Measurements from ENCODE around the gene HEATR3.
"Not testable (repeated sequence)": the region's sequence is repeated elsewhere in the genome, so short reads cannot be mapped to it uniquely, and the experiment has no call there.

Gene HEATR3

GRCh38 chr16:50102051-50102746 is 36.4 kb downstream of the HEATR3 start:
- peak; percentile 22 for DNase-seq (ENCODE audit: low read depth, low spot score)

GRCh38 chr16:50103764-50104163 is 38.0 kb downstream of the HEATR3 start:
- no peak for DNase-seq (ENCODE audit: low read depth, low spot score)

GRCh38 chr16:50114357-50115129 is 48.8 kb downstream of the HEATR3 start:
- no peak for DNase-seq (ENCODE audit: low read depth, low spot score)

- no peak for DNase-seq (ENCODE audit: low read depth, low spot score)
Observed at GRCh38 chr16:50120711-50121110, 54.9 kb downstream of the HEATR3 start.

GRCh38 chr16:50121278-50121677 is 55.5 kb downstream of the HEATR3 start:
- no peak for DNase-seq (ENCODE audit: low read depth, low spot score)

GRCh38 chr16:50121721-50122445 is 56.1 kb downstream of the HEATR3 start:
- DNase-seq (ENCODE audit: low read depth, low spot score), result no peak

GRCh38 chr16:50123417-50123816 is 57.6 kb downstream of the HEATR3 start:
- no peak for DNase-seq (ENCODE audit: low read depth, low spot score)

- DNase-seq (ENCODE audit: low read depth, low spot score), result no peak
Observed at GRCh38 chr16:50124769-50125168, 59.0 kb downstream of the HEATR3 start.

- no peak for DNase-seq (ENCODE audit: low read depth, low spot score)
Observed at GRCh38 chr16:50126183-50126582, 60.4 kb downstream of the HEATR3 start.

GRCh38 chr16:50132571-50132970 is 66.8 kb downstream of the HEATR3 start:
- not testable (repeated sequence) for DNase-seq (ENCODE audit: low read depth, low spot score)

- no peak for DNase-seq (ENCODE audit: low read depth, low spot score)
Observed at GRCh38 chr16:50133214-50133613, 67.4 kb downstream of the HEATR3 start.

GRCh38 chr16:50136399-50136798 is 70.6 kb downstream of the HEATR3 start:
- no peak for DNase-seq (ENCODE audit: low read depth, low spot score)

- DNase-seq (ENCODE audit: low read depth, low spot score), result no peak
Observed at GRCh38 chr16:50137268-50137667, 71.5 kb downstream of the HEATR3 start.

GRCh38 chr16:50139580-50139979 is 73.8 kb downstream of the HEATR3 start:
- DNase-seq (ENCODE audit: low read depth, low spot score), result no peak

- no peak for DNase-seq (ENCODE audit: low read depth, low spot score)
Observed at GRCh38 chr16:50144211-50144610, 78.4 kb downstream of the HEATR3 start.

- no peak for DNase-seq (ENCODE audit: low read depth, low spot score)
Observed at GRCh38 chr16:50146479-50147435, 81.0 kb downstream of the HEATR3 start.

- no peak for DNase-seq (ENCODE audit: low read depth, low spot score)
Observed at GRCh38 chr16:50151322-50151721, 85.6 kb downstream of the HEATR3 start.

- no peak for DNase-seq (ENCODE audit: low read depth, low spot score)
Observed at GRCh38 chr16:50151756-50152155, 86.0 kb downstream of the HEATR3 start.

- no peak for DNase-seq (ENCODE audit: low read depth, low spot score)
Observed at GRCh38 chr16:50152351-50152806, 86.6 kb downstream of the HEATR3 start.

GRCh38 chr16:50152807-50153595 is 87.2 kb downstream of the HEATR3 start, which contains the start of gene TENT4B:
Gene TENT4B, plus strand, starts transcription at chr16:50153306. Its CDS starts 316 bp downstream, at chr16:50153622.
- DNase-seq (ENCODE audit: low read depth, low spot score), result peak; percentile 51
